ENCODE measurements around the gene FAM107B.

DNA sequence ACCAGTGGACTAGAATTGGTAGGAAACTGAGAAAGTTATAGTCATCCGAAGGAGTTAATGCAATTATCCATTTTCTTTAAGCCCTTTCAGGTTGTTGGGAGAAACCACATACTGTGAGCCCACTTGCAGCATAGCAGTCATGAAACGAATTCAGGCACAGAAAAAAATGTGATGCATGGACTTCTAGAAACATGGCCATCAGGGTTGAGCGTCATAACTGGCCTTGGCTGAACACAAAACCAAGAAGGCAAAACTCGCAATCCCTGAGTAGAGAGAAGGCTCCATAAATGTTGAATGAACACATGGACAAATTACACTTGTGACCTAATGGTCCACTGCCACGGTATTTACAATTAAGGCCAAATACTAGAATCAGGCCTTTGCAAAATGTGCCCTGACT lies 121.9 kb downstream of the FAM107B start:
- TF ChIP-seq, protein P1, sequence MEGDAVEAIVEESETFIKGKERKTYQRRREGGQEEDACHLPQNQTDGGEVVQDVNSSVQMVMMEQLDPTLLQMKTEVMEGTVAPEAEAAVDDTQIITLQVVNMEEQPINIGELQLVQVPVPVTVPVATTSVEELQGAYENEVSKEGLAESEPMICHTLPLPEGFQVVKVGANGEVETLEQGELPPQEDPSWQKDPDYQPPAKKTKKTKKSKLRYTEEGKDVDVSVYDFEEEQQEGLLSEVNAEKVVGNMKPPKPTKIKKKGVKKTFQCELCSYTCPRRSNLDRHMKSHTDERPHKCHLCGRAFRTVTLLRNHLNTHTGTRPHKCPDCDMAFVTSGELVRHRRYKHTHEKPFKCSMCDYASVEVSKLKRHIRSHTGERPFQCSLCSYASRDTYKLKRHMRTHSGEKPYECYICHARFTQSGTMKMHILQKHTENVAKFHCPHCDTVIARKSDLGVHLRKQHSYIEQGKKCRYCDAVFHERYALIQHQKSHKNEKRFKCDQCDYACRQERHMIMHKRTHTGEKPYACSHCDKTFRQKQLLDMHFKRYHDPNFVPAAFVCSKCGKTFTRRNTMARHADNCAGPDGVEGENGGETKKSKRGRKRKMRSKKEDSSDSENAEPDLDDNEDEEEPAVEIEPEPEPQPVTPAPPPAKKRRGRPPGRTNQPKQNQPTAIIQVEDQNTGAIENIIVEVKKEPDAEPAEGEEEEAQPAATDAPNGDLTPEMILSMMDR (conservative IDR thresholded peaks at IDR 0.05) = no peak
- TF ChIP-seq ZFX (IDR thresholded peaks at IDR 0.05) = no peak
